Neuronal stem cell (in vitro differentiated cells): ENCODE data around the gene BCL3.

Source experiments
- DNase-seq: peaks from one replicate; pipeline ENCODE4 v3.0.0-alpha.2; 2013; ENCODE audit warnings: low spot score
- H2AFZ ChIP-seq: one replicate; pipeline ENCODE4 v1.6.1; 2013; ENCODE audit warnings: mild to moderate bottlenecking, low read length, inconsistent platforms
- H2AK5ac ChIP-seq: 2 replicates; pipeline ENCODE4 v1.6.1; 2013; ENCODE audit warnings: low read depth, mild to moderate bottlenecking, inconsistent platforms, low read length, moderate library complexity, mixed read lengths
- H2BK120ac ChIP-seq: 2 replicates; pipeline ENCODE4 v1.6.1; 2013; ENCODE audit warnings: low read depth, mild to moderate bottlenecking, inconsistent platforms, low read length, moderate library complexity, mixed read lengths
- H2BK12ac ChIP-seq: one replicate; pipeline ENCODE4 v1.6.1; 2013; ENCODE audit warnings: low read length, inconsistent platforms
- H2BK15ac ChIP-seq: 2 replicates; pipeline ENCODE4 v1.6.1; 2013; ENCODE audit warnings: mild to moderate bottlenecking, low read length, inconsistent platforms, mixed read lengths
- H2BK5ac ChIP-seq: one replicate; pipeline ENCODE4 v1.6.1; 2013; ENCODE audit warnings: inconsistent platforms, mild to moderate bottlenecking, low read length, moderate library complexity
- H3K14ac ChIP-seq: one replicate; pipeline ENCODE4 v1.6.1; 2013; ENCODE audit warnings: low read length, inconsistent platforms
- H3K18ac ChIP-seq: 2 replicates; pipeline ENCODE4 v1.6.1; 2013; ENCODE audit warnings: low read length, inconsistent platforms
- H3K23ac ChIP-seq: 2 replicates; pipeline ENCODE4 v1.6.1; 2013; ENCODE audit warnings: low read depth, mild to moderate bottlenecking, mixed read lengths, low read length, inconsistent platforms; ENCODE audit not compliant: poor library complexity
- H3K27ac ChIP-seq: replicated peaks from 3 replicates; pipeline ENCODE4 v1.5.1; 2013; ENCODE audit warnings: low read length, inconsistent platforms
- H3K27me3 ChIP-seq, 3 experiments: 2 replicates each; pipeline ENCODE4 v1.6.1; 2013; ENCODE audit warnings: low read length in 3 of 3, mild to moderate bottlenecking in 2 of 3, inconsistent platforms in 1 of 3, low read depth in 1 of 3, mixed read lengths in 1 of 3, moderate library complexity in 1 of 3; ENCODE audit not compliant: control insufficient read depth in 3 of 3, insufficient read depth in 3 of 3
- H3K36me3 ChIP-seq, 2 donors: replicated peaks in 1 of 2; 2 replicates each; pipeline ENCODE4 v1.6.1; 2013; ENCODE audit warnings: low read length in 2 of 2; ENCODE audit not compliant: control insufficient read depth in 2 of 2, insufficient read depth in 2 of 2
- H3K4ac ChIP-seq: 2 replicates; pipeline ENCODE4 v1.6.1; 2013; ENCODE audit warnings: inconsistent platforms, mild to moderate bottlenecking, low read length, moderate library complexity
- H3K4me1 ChIP-seq, 2 donors: 1 replicate in 1 of 2; 2 replicates in 1 of 2; pipeline ENCODE4 v1.6.1; 2013; ENCODE audit warnings: low read length in 2 of 2, low read depth in 1 of 2; ENCODE audit not compliant: control insufficient read depth in 2 of 2, insufficient read depth in 1 of 2
- H3K4me2 ChIP-seq: one replicate; pipeline ENCODE4 v1.6.1; 2013; ENCODE audit warnings: mild to moderate bottlenecking, low read length, inconsistent platforms; ENCODE audit not compliant: insufficient read depth, poor library complexity, severe bottlenecking
- H3K4me3 ChIP-seq, 2 donors: 2 replicates each; pipeline ENCODE4 v1.5.1; 2013; ENCODE audit warnings: low read length in 2 of 2, mild to moderate bottlenecking in 2 of 2, inconsistent platforms in 1 of 2, moderate library complexity in 1 of 2
- H3K79me1 ChIP-seq: one replicate; pipeline ENCODE4 v1.6.1; 2013; ENCODE audit warnings: low read depth, mild to moderate bottlenecking, inconsistent platforms, low read length, moderate library complexity
- H3K9ac ChIP-seq: one replicate; pipeline ENCODE4 v1.6.1; 2013; ENCODE audit warnings: mild to moderate bottlenecking, low read depth, low read length, inconsistent platforms; ENCODE audit not compliant: poor library complexity
- H3K9me3 ChIP-seq, 2 donors: replicated peaks in 1 of 2; 2 replicates each; pipeline versions ENCODE3 to v1.6.1; 2013; ENCODE audit warnings: low read length in 2 of 2, mild to moderate bottlenecking in 2 of 2, inconsistent platforms in 1 of 2, low read depth in 1 of 2, mixed read lengths in 1 of 2, moderate library complexity in 1 of 2; ENCODE audit not compliant: control insufficient read depth in 2 of 2, insufficient read depth in 1 of 2
- H4K8ac ChIP-seq: one replicate; pipeline ENCODE4 v1.6.1; 2013; ENCODE audit warnings: low read depth, mild to moderate bottlenecking, inconsistent platforms, low read length, moderate library complexity
- H4K91ac ChIP-seq: one replicate; pipeline ENCODE4 v1.6.1; 2013; ENCODE audit warnings: low read length, low read depth, mild to moderate bottlenecking, inconsistent platforms; ENCODE audit not compliant: poor library complexity
- WGBS, 2 donors: extraction: QIAGEN DNeasy Blood & Tissue Kit; methylation state at CpG; one replicate each; pipeline ENCODE4 v1.1.7; 2013; ENCODE audit warnings: missing lambda C conversion rate in 2 of 2, mixed read lengths in 1 of 2; ENCODE audit not compliant: insufficient read length in 2 of 2, insufficient replicate concordance in 1 of 2; ENCODE audit errors: extremely low coverage in 2 of 2; 5-methylcytosine and 5-hydroxymethylcytosine counted together

The BCL3 gene

DNA sequence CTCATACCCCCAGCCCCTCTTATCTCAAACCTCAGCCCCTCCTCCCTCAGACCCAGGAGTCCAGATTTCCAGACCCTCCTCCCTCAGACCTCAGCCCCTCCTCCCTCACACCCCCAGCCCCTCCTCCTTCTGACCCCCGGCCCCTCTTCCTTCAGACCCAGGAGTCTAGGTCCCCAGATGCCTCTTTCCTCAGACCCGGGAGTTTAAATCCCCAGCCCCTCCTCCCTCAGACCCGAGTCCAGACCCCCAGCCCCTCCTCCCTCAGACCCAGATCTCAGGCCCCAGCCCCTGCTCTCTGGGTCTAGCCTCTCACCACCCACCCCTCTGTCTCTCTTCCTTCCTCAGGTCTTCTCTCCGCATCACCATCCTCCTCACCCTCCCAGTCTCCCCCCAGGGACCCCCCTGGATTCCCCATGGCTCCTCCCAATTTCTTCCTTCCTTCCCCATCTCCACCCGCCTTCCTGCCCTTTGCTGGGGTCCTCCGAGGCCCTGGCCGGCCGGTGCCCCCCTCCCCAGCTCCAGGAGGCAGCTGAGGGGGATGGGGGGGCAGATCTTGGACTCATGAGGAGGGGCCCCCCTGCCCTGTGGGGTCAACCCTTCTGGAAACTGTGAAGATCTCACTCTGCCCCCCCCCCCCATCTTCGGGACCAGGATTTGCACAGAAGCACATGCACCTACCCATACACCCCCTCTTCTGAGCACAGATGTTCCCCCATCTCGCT, 10.7 kb downstream of the BCL3 start:
- H3K14ac ChIP-seq, result no peak overlapping the region
- no peak overlapping the region for H3K23ac ChIP-seq
- H3K27me3 ChIP-seq, result peaks cover 0 to 45% (median 21%) of the 10 kb centered on the region in 3 experiments
- no peak overlapping the region for H4K8ac ChIP-seq
- no peak overlapping the region for H2BK120ac ChIP-seq
- no peaks in the 10 kb centered on the region for H3K9me3 ChIP-seq
- no peak overlapping the region for H2AFZ ChIP-seq
- H3K27ac ChIP-seq, result no peak overlapping the region
- H3K4me2 ChIP-seq, result no peak overlapping the region
- H3K36me3 ChIP-seq, result peaks cover 0 to 10% of the 10 kb centered on the region in 2 donors
- no peak overlapping the region for H3K4ac ChIP-seq
- no peak overlapping the region for H3K18ac ChIP-seq
- no peak overlapping the region for H2BK5ac ChIP-seq
- no peak overlapping the region for H2BK12ac ChIP-seq
- no peak overlapping the region for H3K9ac ChIP-seq
- no CpG with 5 or more reads among the region's 10 CpGs for WGBS, 2 donors
- no peak overlapping the region for H3K4me3 ChIP-seq
- peaks cover 11 to 14% of the 10 kb centered on the region in 2 donors for H3K4me1 ChIP-seq
- H2BK15ac ChIP-seq, result no peak overlapping the region
- H4K91ac ChIP-seq, result no peak overlapping the region
- no peaks in the 10 kb centered on the region for H3K79me1 ChIP-seq
- peak overlapping the region; percentile 19 for H2AK5ac ChIP-seq
- DNase-seq, result no peak

DNA sequence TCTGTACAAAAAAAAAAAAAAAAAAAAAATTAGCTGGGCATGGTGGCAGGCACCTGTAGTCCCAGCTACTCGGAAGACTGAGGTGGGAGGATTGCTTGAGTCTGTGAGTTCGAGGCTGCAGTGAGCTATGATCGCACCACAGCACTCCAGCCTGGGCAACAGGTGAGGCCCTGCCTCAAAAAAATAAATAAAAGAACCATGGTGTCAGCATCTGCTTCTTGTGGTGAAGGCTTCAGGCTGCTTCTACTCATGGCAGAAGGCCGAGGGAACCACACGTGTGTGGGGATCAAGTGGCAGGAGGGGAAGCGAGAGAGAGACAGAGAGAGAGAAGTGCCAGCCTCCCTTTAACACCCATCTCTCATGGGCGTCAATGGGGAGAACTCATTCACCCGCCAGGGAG, 13.5 kb downstream of the BCL3 start:
- no peak overlapping the region for H2AFZ ChIP-seq
- H3K4me2 ChIP-seq, result no peak overlapping the region
- H2AK5ac ChIP-seq, result no peak overlapping the region
- no peaks in the 10 kb centered on the region for H3K79me1 ChIP-seq
- no peak overlapping the region for H2BK120ac ChIP-seq
- H3K27me3 ChIP-seq, result peaks cover 0 to 17% (median 1%) of the 10 kb centered on the region in 3 experiments
- H3K36me3 ChIP-seq, result peaks cover 0 to 10% of the 10 kb centered on the region in 2 donors
- H2BK12ac ChIP-seq, result no peak overlapping the region
- no peak overlapping the region for H2BK15ac ChIP-seq
- H3K23ac ChIP-seq, result no peak overlapping the region
- no peak overlapping the region for H4K8ac ChIP-seq
- H3K4me1 ChIP-seq, result peaks cover 0 to 6% of the 10 kb centered on the region in 2 donors
- WGBS, 2 donors, result no CpG with 5 or more reads among the region's 8 CpGs
- DNase-seq, result no peak
- H3K9me3 ChIP-seq, result no peaks in the 10 kb centered on the region
- H3K4me3 ChIP-seq, result no peak overlapping the region
- H3K27ac ChIP-seq, result no peak overlapping the region
- no peak overlapping the region for H3K18ac ChIP-seq
- H4K91ac ChIP-seq, result no peak overlapping the region
- H3K4ac ChIP-seq, result no peak overlapping the region
- no peak overlapping the region for H3K14ac ChIP-seq
- no peak overlapping the region for H3K9ac ChIP-seq
- H2BK5ac ChIP-seq, result no peak overlapping the region

DNA sequence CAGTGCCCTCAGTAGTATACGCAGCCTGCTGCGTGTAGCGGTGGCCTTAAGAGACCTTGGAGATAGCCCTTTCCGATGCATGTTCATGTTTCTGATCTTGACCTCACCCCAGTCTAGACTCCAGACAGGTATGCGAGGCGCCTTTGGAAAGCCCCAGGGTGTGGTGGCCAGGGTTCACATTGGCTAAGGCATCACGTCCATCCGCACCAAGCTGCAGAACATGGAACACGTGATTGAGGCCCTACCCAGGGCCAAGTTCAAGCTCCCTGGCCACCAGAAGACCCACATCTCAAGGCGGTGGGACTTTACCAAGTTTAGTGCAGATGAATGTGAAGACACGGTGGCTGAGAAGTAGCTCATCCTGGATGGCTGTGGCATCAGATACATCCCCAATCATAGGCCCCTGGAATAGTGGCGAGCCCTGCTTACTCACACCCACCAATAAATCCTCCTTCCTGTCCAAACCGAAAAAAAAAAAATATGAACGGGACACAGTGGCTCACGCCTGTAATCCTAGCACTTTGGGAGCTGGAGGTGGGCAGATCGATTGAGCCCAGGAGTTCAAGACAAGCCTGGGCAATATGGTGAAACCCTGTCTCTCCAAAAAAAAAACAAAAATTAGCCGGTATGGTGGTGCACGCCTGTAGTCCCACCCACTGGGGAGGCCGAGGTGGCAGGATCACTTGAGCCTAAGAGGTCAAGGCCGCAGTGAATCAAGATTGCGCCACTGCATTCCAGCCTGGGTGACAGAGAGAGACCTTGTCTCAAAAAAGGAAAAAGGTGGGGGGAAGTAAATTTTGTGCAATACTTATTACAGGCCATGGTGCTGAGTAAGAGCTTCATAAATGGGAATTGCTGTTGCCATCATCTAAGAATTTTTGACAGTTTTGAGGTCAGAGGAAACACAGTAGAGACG, 16.8 kb downstream of the BCL3 start:
- Histone ChIP-seq H2BK12ac (no peak overlapping the region), H2BK120ac (no peak overlapping the region), H3K79me1 (no peaks in the 10 kb centered on the region), H3K18ac (no peak overlapping the region), H3K36me3 (no peaks in the 10 kb centered on the region), H2AK5ac (peak overlapping the region; percentile 5), H3K4me2 (no peak overlapping the region), H2AFZ (no peak overlapping the region), H3K27me3 (peaks cover 0 to 2% (median 0%) of the 10 kb centered on the region in 3 experiments), H3K27ac (no peak overlapping the region), H3K9me3 (peaks cover 2 to 7% of the 10 kb centered on the region in 2 donors), H4K91ac (no peak overlapping the region), H3K4me3 (no peak overlapping the region), H3K4me1 (no peaks in the 10 kb centered on the region), H3K14ac (no peak overlapping the region), H4K8ac (no peak overlapping the region), H3K23ac (no peak overlapping the region), H3K4ac (no peak overlapping the region), H3K9ac (no peak overlapping the region), H2BK5ac (no peak overlapping the region), H2BK15ac (peak overlapping the region; percentile 64)
- no CpG with 5 or more reads among the region's 22 CpGs for WGBS, 2 donors
- no peak for DNase-seq

GRCh38 chr19:44765949-44766335, 17.4 kb downstream of the BCL3 start:
- no peak overlapping the region for H3K23ac ChIP-seq
- no peak for DNase-seq
- peaks cover 2 to 7% of the 10 kb centered on the region in 2 donors for H3K9me3 ChIP-seq
- no peak overlapping the region for H4K91ac ChIP-seq
- WGBS, 2 donors, result no CpG with 5 or more reads among the region's 3 CpGs
- H3K36me3 ChIP-seq, result no peaks in the 10 kb centered on the region
- no peak overlapping the region for H3K14ac ChIP-seq
- peaks cover 0 to 2% (median 0%) of the 10 kb centered on the region in 3 experiments for H3K27me3 ChIP-seq
- H3K4me1 ChIP-seq, result peaks cover 0 to 2% of the 10 kb centered on the region in 2 donors
- no peak overlapping the region for H4K8ac ChIP-seq
- H3K9ac ChIP-seq, result no peak overlapping the region
- H3K4ac ChIP-seq, result no peak overlapping the region
- no peak overlapping the region for H3K27ac ChIP-seq
- no peak overlapping the region for H3K4me2 ChIP-seq
- H2BK12ac ChIP-seq, result no peak overlapping the region
- H2BK5ac ChIP-seq, result no peak overlapping the region
- H2AK5ac ChIP-seq, result no peak overlapping the region
- H2BK15ac ChIP-seq, result no peak overlapping the region
- no peak overlapping the region for H3K18ac ChIP-seq
- H2AFZ ChIP-seq, result no peak overlapping the region
- no peak overlapping the region for H3K4me3 ChIP-seq
- H3K79me1 ChIP-seq, result no peaks in the 10 kb centered on the region
- no peak overlapping the region for H2BK120ac ChIP-seq
